GM18861 (cell line): Measurements from ENCODE around the gene FGF2.
"Not testable (repeated sequence)": the region's sequence is repeated elsewhere in the genome, so short reads cannot be mapped to it uniquely, and the experiment has no call there.

Source experiments
- ATAC-seq: cut with Tn5 transposase; IDR thresholded peaks from one replicate; pipeline ENCODE4 v1.9.1; 2021; ENCODE audit not compliant: unreplicated experiment

The FGF2 gene

GRCh38 chr4:122826553-122827257, at the start of gene FGF2:
Gene FGF2 (plus strand): TSS chr4:122826831. CDS start chr4:122827175, 344 bp downstream.
- ATAC-seq, result no peak

- ATAC-seq, result no peak
Observed at GRCh38 chr4:122776916-122777315, 49.7 kb upstream of the FGF2 start.

DNA sequence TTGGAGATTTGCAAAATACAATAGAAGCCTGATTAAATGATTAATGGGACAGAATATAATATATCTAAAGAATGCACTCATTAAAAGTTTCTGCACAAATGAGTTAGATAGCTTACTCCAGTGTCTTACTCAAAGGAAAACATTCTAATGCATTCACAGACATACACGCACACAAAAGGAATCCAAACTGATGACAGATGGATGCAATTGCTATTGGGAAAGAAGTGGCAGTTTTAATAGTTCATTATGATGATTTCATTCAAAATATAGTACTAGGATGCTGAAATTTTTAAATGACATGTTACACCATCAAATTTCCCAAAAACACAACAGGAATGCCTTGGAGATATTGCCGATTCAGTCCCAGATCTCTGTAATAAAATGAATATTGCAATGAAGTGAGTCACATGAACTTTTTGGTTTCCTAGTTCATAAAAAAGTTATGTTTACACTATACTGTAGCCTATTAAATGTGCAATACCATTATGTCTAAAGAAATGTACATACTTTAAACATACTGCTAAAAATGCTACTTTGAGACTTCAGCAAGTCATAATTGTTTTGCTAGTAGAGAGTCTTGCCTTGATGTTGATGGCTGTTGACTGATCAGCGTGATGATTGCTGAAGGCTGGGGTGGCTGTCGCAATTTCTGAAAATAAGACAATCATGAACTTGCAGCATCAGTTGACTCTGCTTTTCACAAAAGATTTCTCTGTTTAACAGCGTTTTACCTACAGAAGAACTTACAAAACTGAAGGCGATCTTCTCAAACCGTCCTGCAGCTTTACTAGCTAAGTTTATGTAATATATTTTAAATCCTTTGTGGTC, 48.6 kb upstream of the FGF2 start:
- ATAC-seq, result no peak

- ATAC-seq, result no peak
Observed at GRCh38 chr4:122781486-122781885, 45.1 kb upstream of the FGF2 start.

DNA sequence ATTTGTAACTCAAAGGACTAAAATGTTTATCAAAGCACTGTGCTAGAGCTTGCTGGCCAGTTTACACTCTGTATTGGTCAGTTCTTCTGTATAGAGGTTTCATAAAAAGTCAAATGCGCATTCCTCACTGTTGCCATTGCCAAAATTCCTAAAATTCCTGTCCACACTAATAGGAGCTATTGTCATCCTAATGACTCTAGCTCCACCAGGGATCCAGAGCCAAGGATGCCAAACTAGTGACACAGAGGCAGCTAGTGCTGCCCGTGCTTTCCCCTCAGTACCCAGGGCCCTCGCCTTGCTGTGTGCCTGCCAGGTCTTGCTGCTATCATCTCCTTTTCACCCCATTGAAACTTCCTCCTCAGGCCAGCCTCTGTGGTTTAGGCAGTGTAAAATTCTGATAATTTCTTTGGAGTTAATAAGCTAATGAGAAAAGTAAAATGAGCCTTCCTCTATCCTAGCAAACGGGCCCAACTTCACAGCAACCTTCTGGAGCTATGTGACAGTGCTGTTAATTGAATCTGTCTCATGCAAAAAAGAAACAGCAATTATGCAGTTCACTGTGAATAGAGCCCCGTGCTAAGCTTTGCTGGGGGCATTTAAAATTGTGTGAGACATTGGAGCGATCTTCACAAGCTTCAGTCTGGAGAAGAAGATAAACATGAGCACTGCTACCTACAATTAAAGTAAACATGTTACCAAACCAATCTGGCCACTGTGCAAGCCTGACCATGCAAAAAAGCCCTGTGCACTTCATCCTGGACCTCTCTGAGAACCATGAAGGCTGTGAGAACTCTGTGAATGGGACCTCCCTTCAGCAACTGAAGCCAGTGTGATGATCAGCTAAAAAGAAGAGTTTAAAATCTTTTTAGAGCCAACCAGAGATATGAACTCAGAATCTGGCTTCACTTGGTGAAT, 43.1 kb upstream of the FGF2 start:
- ATAC-seq, result no peak

DNA sequence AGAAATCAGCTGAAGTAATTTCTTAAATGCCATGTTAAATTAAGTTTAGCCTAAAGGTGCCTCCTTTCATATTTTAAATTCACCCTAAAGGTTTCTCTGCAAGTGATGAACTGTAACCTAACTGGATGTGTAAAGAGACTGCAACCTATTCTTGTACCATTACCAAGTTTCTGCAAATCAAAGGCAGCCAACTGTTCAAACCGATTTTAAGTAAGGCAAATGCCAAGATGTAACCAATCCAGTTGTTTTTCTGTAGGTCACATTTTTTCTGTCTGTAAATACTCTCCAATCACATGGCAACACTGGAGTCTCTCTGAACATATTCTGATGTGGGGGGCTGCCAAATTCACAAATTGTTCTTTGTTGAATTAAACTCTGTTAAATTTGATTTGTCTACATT, 42.4 kb upstream of the FGF2 start:
- ATAC-seq, result no peak

DNA sequence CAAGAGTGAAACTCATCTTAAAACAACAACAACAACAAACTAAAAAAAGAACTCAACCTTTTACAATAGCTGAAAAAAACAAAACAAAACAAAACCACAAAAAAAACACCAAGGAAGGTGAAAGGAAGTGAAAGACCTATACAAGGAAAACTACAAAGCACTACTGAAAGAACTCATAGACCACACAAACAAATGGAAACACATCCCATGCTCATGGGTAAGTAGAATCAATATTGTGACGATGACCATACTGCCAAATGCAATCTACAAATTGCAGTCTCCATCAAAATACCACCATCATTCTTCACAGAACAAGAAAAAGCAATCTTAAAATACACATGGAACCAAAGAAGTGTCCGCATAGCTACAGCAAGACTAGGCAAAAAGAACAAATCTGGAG, 41.5 kb upstream of the FGF2 start:
- no peak for ATAC-seq

GRCh38 chr4:122786296-122786695, 40.3 kb upstream of the FGF2 start:
- ATAC-seq, result not testable (repeated sequence)

GRCh38 chr4:122786920-122787319, 39.7 kb upstream of the FGF2 start:
- not testable (repeated sequence) for ATAC-seq

DNA sequence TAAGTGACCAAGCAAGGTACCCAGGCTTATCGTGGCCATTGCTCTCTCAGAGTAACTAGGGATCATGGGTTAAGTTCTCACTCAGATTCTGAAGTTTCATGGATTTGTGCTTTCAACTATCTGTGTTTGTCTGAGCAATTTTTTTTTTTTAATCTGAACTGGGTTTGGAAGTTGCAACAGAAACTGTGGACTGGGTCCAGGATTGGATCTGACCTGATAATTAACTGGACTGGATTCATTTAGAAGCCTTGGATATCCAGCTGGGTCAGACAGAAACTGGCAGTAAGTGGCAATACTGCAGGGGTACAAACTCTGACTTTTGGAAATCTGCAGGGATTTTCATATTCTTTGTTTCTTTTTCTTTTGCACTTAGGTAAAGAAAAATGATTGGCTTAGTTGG, 38.7 kb upstream of the FGF2 start:
- ATAC-seq, result no peak

DNA sequence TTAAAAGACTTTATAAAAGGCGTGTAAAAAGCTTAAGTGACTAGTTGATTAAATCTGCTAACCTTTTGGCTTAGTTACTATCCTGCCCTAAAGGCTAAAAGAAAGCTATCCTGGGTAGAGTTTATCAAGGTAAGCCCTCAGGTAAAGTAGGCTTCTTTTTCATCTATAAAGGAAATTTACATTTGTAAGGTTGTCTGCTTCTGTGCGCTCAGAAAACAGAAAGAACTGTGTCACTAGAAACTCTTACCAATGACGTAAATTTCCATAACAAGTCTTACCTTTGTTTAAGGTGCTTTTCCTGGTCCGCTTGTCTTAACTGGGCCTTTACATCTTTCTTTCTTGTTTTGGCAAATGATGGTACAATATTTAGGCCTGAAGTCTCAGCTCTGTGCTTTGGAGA, 37.7 kb upstream of the FGF2 start:
- no peak for ATAC-seq

GRCh38 chr4:122793811-122794210, 32.8 kb upstream of the FGF2 start:
- no peak for ATAC-seq

GRCh38 chr4:122796801-122797404, 29.7 kb upstream of the FGF2 start:
- no peak for ATAC-seq

GRCh38 chr4:122797405-122798094, 29.1 kb upstream of the FGF2 start:
- ATAC-seq, result no peak

GRCh38 chr4:122798101-122798500, 28.5 kb upstream of the FGF2 start:
- ATAC-seq, result no peak

GRCh38 chr4:122798917-122799316, 27.7 kb upstream of the FGF2 start:
- no peak for ATAC-seq

GRCh38 chr4:122803788-122804208, 22.8 kb upstream of the FGF2 start:
- no peak for ATAC-seq

GRCh38 chr4:122806981-122807679, 19.5 kb upstream of the FGF2 start:
- no peak for ATAC-seq

GRCh38 chr4:122810669-122811068, 16.0 kb upstream of the FGF2 start:
- ATAC-seq, result no peak

- ATAC-seq, result not testable (repeated sequence)
Observed at GRCh38 chr4:122811781-122812180, 14.8 kb upstream of the FGF2 start.
